Endothelial cell (in vitro differentiated cells): ENCODE results near the gene PTPN9. TPM values are rescaled to one million over a fixed set of nuclear protein-coding genes. Genes with fewer than 3 reads are reported as not detected.
"Not testable (repeated sequence)": the region's sequence is repeated elsewhere in the genome, so short reads cannot be mapped to it uniquely, and the experiment has no call there.

ENCODE experiments used
- DNase-seq: peaks from one replicate; pipeline ENCODE4 v3.0.0; 2021; ENCODE audit warnings: low spot score
- H3K27ac Mint-ChIP-seq: one replicate; pipeline ENCODE4 v1.8.0; 2021; ENCODE audit warnings: mixed read lengths, inconsistent platforms; ENCODE audit not compliant: unreplicated experiment
- H3K27me3 Mint-ChIP-seq: one replicate; pipeline ENCODE4 v1.8.0; 2021; ENCODE audit warnings: mild to moderate bottlenecking, moderate library complexity, mixed read lengths, inconsistent platforms; ENCODE audit not compliant: unreplicated experiment
- H3K36me3 Mint-ChIP-seq: one replicate; pipeline ENCODE4 v1.8.0; 2021; ENCODE audit warnings: mild to moderate bottlenecking, low read depth, mixed read lengths, inconsistent platforms; ENCODE audit not compliant: unreplicated experiment
- H3K4me1 Mint-ChIP-seq: one replicate; pipeline ENCODE4 v1.8.0; 2021; ENCODE audit warnings: mild to moderate bottlenecking, mixed read lengths, inconsistent platforms; ENCODE audit not compliant: unreplicated experiment
- H3K4me3 Mint-ChIP-seq: one replicate; pipeline ENCODE4 v1.8.0; 2021; ENCODE audit warnings: mild to moderate bottlenecking, mixed read lengths, inconsistent platforms; ENCODE audit not compliant: unreplicated experiment
- H3K9me3 Mint-ChIP-seq: one replicate; pipeline ENCODE4 v1.8.0; 2021; ENCODE audit warnings: mixed read lengths, inconsistent platforms; ENCODE audit not compliant: unreplicated experiment
- CTCF ChIP-seq: fragments of 200-600 bp; sonication (generic); IDR thresholded peaks from one replicate; pipeline ENCODE4 v1.5.0; 2021; ENCODE audit warnings: antibody characterized with exemption; ENCODE audit not compliant: unreplicated experiment
- total RNA-seq: library from RNA; stranded (reverse); fragmentation: NEBNext Ultra II Directional; extraction: Animal tissue kit (Norgen Biotek cat#: 25700); gene quantifications from one replicate; pipeline ENCODE4 v1.2.1, GENCODE V29; 2021; ENCODE audit not compliant: unreplicated experiment

PTPN9 gene
- total RNA-seq, 1 donor from 2014 or later = 41.9 TPM

- no peak for TF ChIP-seq CTCF
- H3K4me1 Mint-ChIP-seq = peaks cover 18% of the 10 kb centered on the region
- peaks cover 14% of the 10 kb centered on the region for H3K27me3 Mint-ChIP-seq
- peaks cover under 1% of the 10 kb centered on the region for H3K36me3 Mint-ChIP-seq
- H3K27ac Mint-ChIP-seq = no peak overlapping the region
- DNase-seq = no peak
- H3K9me3 Mint-ChIP-seq = no peaks in the 10 kb centered on the region
- H3K4me3 Mint-ChIP-seq = peak overlapping the region; percentile 83
Observed at GRCh38 chr15:75451202-75451673, 127.9 kb downstream of the PTPN9 start.

DNA sequence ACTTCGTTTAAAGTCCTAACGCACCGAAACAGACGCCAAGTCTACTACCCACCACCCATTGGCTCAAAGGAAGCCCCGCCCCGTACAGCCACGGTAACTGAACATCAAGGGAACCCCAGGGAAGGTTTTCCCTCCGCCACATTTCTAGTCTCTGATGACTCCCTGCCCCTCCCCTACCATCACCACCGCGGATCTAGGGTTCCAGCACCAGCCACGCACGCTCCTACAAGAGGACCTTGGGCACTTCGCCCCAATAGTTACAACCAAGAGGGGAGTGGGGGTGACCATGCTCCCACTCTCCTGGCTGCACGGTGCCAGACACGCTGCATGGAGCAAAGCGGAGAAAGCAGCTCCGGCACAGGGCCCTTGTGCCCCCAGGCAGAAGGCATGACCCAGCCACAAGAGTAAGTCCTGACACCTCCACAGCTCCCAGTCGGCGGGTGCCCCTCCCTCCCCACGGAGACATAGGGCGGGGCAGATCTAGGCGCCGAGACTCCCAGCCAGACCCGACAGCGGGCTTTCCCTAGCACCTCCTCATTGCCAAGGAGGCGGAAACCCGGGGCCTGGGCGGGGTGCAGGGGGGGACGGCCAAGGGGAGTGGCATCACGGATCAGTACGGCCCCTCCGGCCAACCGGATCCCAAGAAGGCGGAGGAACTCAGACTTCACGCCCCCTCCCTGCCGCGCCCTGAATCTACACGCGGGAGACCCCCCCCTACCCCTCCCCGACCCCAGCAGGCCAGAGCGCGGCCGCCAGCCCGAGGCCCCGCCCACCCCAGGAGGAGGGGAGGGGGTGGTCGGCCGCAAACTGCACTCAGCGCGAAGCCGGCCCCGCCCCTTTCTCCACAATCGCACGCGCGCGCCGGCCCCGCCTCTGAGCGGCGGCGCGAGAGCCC, 128.6 kb downstream of the PTPN9 start:
- H3K9me3 Mint-ChIP-seq = no peaks in the 10 kb centered on the region
- no peak for TF ChIP-seq CTCF
- peaks cover 14% of the 10 kb centered on the region for H3K27me3 Mint-ChIP-seq
- peak overlapping the region; percentile 96 for H3K4me3 Mint-ChIP-seq
- peak; percentile 97 for DNase-seq
- peaks cover 19% of the 10 kb centered on the region for H3K4me1 Mint-ChIP-seq
- peaks cover 5% of the 10 kb centered on the region for H3K36me3 Mint-ChIP-seq
- H3K27ac Mint-ChIP-seq = peak overlapping the region; percentile 88

- peaks cover 5% of the 10 kb centered on the region for H3K36me3 Mint-ChIP-seq
- peaks cover 14% of the 10 kb centered on the region for H3K27me3 Mint-ChIP-seq
- H3K4me1 Mint-ChIP-seq = peaks cover 19% of the 10 kb centered on the region
- TF ChIP-seq CTCF = no peak
- peak overlapping the region; percentile 88 for H3K27ac Mint-ChIP-seq
- peak overlapping the region; percentile 96 for H3K4me3 Mint-ChIP-seq
- DNase-seq = no peak
- H3K9me3 Mint-ChIP-seq = no peaks in the 10 kb centered on the region
Observed at GRCh38 chr15:75449585-75450306, 129.4 kb downstream of the PTPN9 start.

DNA sequence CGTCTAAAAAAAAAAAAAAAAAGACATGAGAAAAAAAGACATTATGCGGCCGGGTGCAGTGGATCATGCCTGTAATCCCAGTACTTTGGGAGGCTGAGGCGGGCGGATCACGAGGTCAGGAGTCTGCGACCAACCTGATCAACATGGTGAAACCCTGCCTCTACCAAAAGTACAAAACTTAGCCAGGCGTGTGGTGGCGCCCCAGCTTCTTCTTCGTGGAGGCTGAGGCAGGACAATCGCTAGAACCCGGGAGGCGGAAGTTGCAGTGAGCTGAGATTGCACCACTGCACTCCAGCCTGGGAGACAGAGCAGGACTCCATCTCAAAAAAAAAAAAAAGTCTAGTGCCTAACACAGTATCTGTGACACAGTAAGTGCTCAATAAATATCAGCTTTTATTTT, 130.9 kb downstream of the PTPN9 start:
- Mint-ChIP-seq H3K4me1 (peaks cover 19% of the 10 kb centered on the region), H3K36me3 (peaks cover 11% of the 10 kb centered on the region)
- H3K4me3 Mint-ChIP-seq, H3K27ac Mint-ChIP-seq, H3K9me3 Mint-ChIP-seq, DNase-seq, H3K27me3 Mint-ChIP-seq: not testable (repeated sequence)

GRCh38 chr15:75446151-75446550, 133.0 kb downstream of the PTPN9 start:
- no peaks in the 10 kb centered on the region for H3K9me3 Mint-ChIP-seq
- peak overlapping the region; percentile 59 for H3K27ac Mint-ChIP-seq
- peaks cover 12% of the 10 kb centered on the region for H3K4me1 Mint-ChIP-seq
- peaks cover 2% of the 10 kb centered on the region for H3K27me3 Mint-ChIP-seq
- DNase-seq = no peak
- H3K4me3 Mint-ChIP-seq = no peak overlapping the region
- H3K36me3 Mint-ChIP-seq = peaks cover 11% of the 10 kb centered on the region
- no peak for TF ChIP-seq CTCF

DNA sequence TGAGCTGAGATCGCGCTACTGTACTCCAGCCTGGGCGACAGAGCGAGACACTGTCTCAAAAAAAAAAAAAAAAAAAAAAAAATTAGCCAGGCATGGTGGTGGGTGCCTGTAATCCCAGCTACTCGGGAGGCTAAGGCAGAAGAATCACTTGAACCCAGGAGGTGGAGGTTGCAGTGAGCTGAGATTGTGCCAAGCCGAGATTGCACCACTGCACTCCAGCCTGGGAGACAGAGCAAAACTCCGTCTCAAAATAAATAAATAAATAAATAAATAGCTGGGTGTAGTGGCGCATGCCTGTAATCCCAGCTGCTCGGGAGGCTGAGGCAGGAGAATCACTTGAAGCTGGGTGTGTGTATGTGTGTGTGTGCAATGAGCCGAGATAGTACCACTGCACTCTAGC, 133.8 kb downstream of the PTPN9 start:
- Mint-ChIP-seq H3K36me3 (peaks cover 11% of the 10 kb centered on the region), H3K4me1 (peaks cover 11% of the 10 kb centered on the region)
- H3K27me3 Mint-ChIP-seq, H3K4me3 Mint-ChIP-seq, H3K27ac Mint-ChIP-seq, DNase-seq, H3K9me3 Mint-ChIP-seq: not testable (repeated sequence)

- H3K4me1 Mint-ChIP-seq, H3K9me3 Mint-ChIP-seq, H3K4me3 Mint-ChIP-seq, DNase-seq, H3K27ac Mint-ChIP-seq, H3K27me3 Mint-ChIP-seq: not testable (repeated sequence)
- H3K36me3 Mint-ChIP-seq = peaks cover 11% of the 10 kb centered on the region
Observed at GRCh38 chr15:75443972-75444453, 135.1 kb downstream of the PTPN9 start.
